GM12874 (cell line): ENCODE data around the gene ZNF629.

ENCODE experiments used
- TF ChIP-seq, protein P1 (sequence below): IDR thresholded peaks from 2 replicates; pipeline ENCODE4 v1.5.1; 2011; ENCODE audit warnings: low read depth, mild to moderate bottlenecking, control low read depth, low read length, moderate library complexity; ENCODE audit not compliant: insufficient read depth

The ZNF629 gene

GRCh38 chr16:30761928-30762902 is 24.8 kb downstream of the ZNF629 start, which contains the start of the genes CFAP119 and RNF40:
TSS of gene CFAP119 (minus strand) at chr16:30762062. CDS start at chr16:30761748, 314 bp downstream.
TSS of gene RNF40 (plus strand) at chr16:30762322. CDS start at chr16:30762546, 224 bp downstream.
- TF ChIP-seq, protein P1, sequence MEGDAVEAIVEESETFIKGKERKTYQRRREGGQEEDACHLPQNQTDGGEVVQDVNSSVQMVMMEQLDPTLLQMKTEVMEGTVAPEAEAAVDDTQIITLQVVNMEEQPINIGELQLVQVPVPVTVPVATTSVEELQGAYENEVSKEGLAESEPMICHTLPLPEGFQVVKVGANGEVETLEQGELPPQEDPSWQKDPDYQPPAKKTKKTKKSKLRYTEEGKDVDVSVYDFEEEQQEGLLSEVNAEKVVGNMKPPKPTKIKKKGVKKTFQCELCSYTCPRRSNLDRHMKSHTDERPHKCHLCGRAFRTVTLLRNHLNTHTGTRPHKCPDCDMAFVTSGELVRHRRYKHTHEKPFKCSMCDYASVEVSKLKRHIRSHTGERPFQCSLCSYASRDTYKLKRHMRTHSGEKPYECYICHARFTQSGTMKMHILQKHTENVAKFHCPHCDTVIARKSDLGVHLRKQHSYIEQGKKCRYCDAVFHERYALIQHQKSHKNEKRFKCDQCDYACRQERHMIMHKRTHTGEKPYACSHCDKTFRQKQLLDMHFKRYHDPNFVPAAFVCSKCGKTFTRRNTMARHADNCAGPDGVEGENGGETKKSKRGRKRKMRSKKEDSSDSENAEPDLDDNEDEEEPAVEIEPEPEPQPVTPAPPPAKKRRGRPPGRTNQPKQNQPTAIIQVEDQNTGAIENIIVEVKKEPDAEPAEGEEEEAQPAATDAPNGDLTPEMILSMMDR: no peak

DNA sequence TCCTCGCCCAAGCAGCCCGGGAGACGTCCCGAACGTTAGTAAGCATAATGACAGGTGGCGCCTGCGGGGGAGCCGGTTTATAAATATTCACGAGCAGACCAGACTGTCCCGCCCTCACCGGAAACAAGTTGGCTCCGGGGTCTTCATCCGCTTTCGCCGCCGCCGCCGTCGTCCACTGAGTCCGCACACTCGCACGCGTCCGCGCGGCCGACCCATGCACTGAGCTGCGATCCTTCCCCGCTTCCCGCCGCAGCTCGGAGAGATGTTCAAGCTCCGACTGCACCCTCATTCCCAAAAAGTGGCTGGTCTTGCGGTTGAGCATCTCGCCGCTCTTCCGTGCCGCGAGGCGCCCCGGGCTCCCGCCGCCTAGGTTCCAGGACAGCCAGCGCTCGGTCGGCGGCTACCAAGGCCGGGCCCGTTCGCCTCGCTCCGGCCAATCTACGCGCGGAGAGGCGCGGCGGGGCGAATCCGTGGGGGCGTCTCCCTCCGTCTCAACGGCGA is 25.5 kb downstream of the ZNF629 start:
- TF ChIP-seq, protein P1: no peak

GRCh38 chr16:30760577-30761426 is 26.2 kb downstream of the ZNF629 start:
- TF ChIP-seq, protein P1: no peak

- TF ChIP-seq, protein P1: no peak
Measured at GRCh38 chr16:30760001-30760559, 26.9 kb downstream of the ZNF629 start.

DNA sequence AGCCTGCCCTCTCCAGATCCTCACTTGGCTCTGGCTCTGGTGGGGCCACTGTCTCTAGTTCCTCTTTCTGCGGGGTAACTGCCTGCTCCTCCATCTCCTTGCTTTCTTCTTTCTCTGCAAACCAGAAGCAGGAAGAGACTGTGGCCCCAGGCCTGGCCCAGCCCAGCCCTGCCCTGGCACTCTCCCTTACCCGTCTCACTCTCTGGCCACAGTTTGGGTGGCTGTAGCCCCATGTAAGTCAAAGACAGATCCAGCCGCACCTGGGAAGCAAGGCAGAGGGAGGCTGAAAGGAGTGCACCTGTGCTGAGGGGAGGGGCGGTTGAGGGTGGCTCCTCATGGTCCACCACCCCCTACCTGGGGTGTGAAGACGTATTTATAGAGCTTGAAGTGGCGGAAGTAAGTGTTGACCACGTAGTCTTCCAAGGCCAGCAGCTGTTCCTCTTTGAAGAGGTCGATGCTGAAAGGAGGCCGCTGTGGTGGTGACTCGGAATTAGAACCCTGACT is 28.0 kb downstream of the ZNF629 start:
- TF ChIP-seq, protein P1: no peak

DNA sequence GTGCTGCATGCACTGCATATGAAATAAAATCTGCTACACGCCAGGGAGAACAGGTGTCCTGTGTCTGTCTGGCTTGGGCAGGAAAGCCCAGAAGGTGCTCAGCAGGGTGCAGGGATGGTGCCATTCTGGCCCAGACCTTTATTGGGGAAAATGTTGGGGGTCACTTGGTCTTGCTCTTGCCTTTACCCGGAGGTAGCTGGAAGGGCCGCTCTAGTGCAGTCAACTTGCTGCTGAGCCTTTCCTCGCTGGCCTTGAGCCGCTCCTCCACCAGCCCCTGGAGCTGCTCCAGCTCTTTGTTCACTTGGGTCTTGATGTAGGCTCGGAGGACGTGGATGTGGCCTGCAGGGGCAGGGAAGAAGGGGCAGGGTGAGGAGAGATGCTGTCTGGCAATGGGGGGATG is 29.7 kb downstream of the ZNF629 start:
- TF ChIP-seq, protein P1: no peak
